Mononuclear cell (primary cell): Measurements from ENCODE around the gene ANXA2. TPM values are rescaled to one million over a fixed set of nuclear protein-coding genes. Genes with fewer than 3 reads are reported as not detected.

Experiments used
- H3K27me3 ChIP-seq: 2 replicates; pipeline ENCODE4 v1.6.0; 2011; ENCODE audit warnings: low read length, control low read depth; ENCODE audit not compliant: insufficient read depth
- H3K4me1 ChIP-seq: 2 replicates; pipeline ENCODE4 v1.5.1; 2011; ENCODE audit warnings: mild to moderate bottlenecking, low read length, control low read depth; ENCODE audit not compliant: insufficient read depth
- H3K4me3 ChIP-seq: 2 replicates; pipeline ENCODE4 v1.5.1; 2011; ENCODE audit warnings: mild to moderate bottlenecking, low read length, moderate library complexity
- H3K9me3 ChIP-seq: 2 replicates; pipeline ENCODE4 v1.5.1; 2011; ENCODE audit warnings: low read depth, mild to moderate bottlenecking, control low read depth, low read length
- total RNA-seq: library from RNA; depleted of rRNA; stranded (reverse); fragments of >200 nt; gene quantifications from one replicate; pipeline ENCODE4 v1.2.3, GENCODE V29; 2012

ANXA2 gene
- total RNA-seq = 317 TPM

GRCh38 chr15:60397772-60398445, at the start of gene ANXA2:
TSS of gene ANXA2 (minus strand) at chr15:60397986. CDS start at chr15:60386075, 11,911 bp downstream.
- Histone ChIP-seq H3K27me3 (peaks cover 3% of the 10 kb centered on the region), H3K4me1 (peaks cover 57% of the 10 kb centered on the region), H3K4me3 (peak within 1 kb of the TSS; percentile 72), H3K9me3 (no peaks in the 10 kb centered on the region)

DNA sequence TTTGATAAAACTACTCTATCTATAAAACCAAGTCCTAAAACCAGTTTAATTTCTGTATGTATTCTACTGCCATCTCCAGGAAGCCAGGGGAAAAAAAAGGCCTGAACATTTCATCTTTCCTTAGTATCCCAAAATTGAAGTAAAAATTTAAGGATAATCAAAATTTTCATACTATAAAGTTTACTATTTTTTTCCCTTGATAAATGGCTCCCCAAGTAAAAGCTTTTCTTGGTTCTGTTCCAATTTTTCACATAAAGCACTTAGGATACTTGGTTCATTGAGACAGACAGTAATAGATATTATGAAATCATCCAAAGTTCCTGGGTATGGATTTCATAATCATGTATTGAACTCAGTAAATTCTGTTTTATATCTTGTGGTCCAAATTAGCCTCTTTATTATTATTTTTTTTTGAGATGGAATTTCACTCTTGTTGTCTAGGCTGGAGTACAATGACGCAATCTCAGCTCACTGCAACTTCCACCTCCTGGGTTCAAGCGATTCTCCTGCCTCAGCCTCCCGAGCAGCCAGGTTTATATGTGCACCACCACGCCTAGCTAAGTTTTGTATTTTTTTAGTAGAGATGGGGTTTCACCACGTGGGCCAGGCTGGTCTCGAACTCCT, 46.6 kb upstream of the ANXA2 start:
- no peak overlapping the region for H3K4me3 ChIP-seq
- H3K4me1 ChIP-seq = no peaks in the 10 kb centered on the region
- no peaks in the 10 kb centered on the region for H3K27me3 ChIP-seq
- no peaks in the 10 kb centered on the region for H3K9me3 ChIP-seq

DNA sequence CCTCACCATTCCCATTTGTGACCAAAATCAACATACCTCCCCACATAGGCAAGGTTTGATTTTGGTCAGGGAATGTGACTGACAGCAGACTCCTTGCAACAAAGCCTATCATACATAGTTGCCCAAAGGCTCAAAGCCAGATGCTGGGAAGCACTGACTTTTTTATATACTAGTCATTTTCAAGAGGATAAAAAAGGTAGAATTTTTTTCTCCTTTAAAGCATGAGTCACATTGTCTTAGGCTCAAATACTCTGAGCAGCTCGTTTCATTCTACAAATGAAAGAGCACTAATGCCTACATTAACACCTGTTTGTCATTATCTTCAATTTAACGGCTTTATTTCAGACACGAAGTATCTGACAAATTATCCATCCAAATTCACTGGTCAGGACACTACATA, 45.0 kb upstream of the ANXA2 start:
- H3K4me1 ChIP-seq = no peaks in the 10 kb centered on the region
- no peak overlapping the region for H3K4me3 ChIP-seq
- no peaks in the 10 kb centered on the region for H3K27me3 ChIP-seq
- H3K9me3 ChIP-seq = no peaks in the 10 kb centered on the region

DNA sequence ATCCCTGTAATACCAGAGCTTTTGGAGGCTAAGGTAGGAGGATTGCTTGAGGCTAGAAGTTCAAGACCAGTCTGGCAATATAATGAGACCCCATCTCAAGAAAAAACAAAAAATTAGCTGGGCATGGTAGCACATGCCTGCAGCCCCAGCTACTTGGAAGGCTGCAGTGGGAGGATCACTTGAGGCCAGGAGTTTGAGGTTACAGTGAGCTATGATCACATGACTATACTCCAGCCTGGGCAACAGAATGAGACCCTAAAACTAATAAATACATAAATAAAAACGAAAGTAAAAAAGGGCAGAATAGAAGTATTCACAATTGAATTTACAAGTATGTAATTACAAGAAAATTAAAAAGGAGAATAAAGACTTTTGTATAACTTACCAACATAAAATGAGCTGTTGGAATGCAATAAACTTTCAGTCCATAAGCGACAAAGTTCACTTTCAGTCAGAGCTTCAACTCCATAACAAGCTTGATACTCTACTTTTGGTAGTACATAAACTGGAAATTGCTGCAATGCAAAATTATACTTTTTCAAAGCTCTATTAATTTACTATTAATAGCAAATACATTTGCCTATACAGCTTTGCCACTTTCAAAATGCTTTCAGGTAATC, 44.4 kb upstream of the ANXA2 start:
- H3K9me3 ChIP-seq = no peaks in the 10 kb centered on the region
- no peaks in the 10 kb centered on the region for H3K27me3 ChIP-seq
- no peaks in the 10 kb centered on the region for H3K4me1 ChIP-seq
- H3K4me3 ChIP-seq = no peak overlapping the region

GRCh38 chr15:60441331-60441730, 43.5 kb upstream of the ANXA2 start:
- Histone ChIP-seq H3K27me3 (no peaks in the 10 kb centered on the region), H3K4me3 (no peak overlapping the region), H3K4me1 (no peaks in the 10 kb centered on the region), H3K9me3 (no peaks in the 10 kb centered on the region)

- Histone ChIP-seq H3K4me1 (no peaks in the 10 kb centered on the region), H3K9me3 (no peaks in the 10 kb centered on the region), H3K4me3 (no peak overlapping the region), H3K27me3 (no peaks in the 10 kb centered on the region)
Observed at GRCh38 chr15:60438646-60439045, 40.9 kb upstream of the ANXA2 start.

DNA sequence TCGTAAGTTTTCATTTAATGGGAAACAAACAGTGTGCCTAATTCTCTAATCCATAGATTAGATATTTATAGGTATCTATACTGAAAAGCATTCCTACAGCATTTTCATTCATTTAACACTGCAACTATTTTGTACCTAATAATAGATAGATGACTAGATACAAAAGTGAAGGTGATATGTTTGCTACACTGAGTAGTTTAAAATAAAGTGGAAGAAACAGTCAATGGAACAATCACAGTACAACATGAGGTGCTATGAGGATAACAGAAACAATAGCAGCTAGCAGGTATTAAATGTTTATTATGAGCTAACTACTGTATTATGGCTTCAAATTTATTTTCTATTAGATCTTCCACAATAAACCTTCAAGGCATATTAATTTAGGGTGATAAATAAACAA, 31.1 kb upstream of the ANXA2 start:
- Histone ChIP-seq H3K9me3 (no peaks in the 10 kb centered on the region), H3K27me3 (no peaks in the 10 kb centered on the region), H3K4me1 (peaks cover 8% of the 10 kb centered on the region), H3K4me3 (no peak overlapping the region)

- Histone ChIP-seq H3K4me1 (peaks cover 8% of the 10 kb centered on the region), H3K4me3 (no peak overlapping the region), H3K9me3 (no peaks in the 10 kb centered on the region), H3K27me3 (no peaks in the 10 kb centered on the region)
Observed at GRCh38 chr15:60426870-60427508, 29.2 kb upstream of the ANXA2 start.

- Histone ChIP-seq H3K9me3 (no peaks in the 10 kb centered on the region), H3K4me1 (peaks cover 8% of the 10 kb centered on the region), H3K27me3 (no peaks in the 10 kb centered on the region), H3K4me3 (no peak overlapping the region)
Observed at GRCh38 chr15:60425461-60425860, 27.7 kb upstream of the ANXA2 start.

- Histone ChIP-seq H3K9me3 (no peaks in the 10 kb centered on the region), H3K4me1 (peaks cover 8% of the 10 kb centered on the region), H3K27me3 (no peaks in the 10 kb centered on the region), H3K4me3 (no peak overlapping the region)
Observed at GRCh38 chr15:60424006-60424405, 26.2 kb upstream of the ANXA2 start.

- Histone ChIP-seq H3K4me3 (no peak overlapping the region), H3K4me1 (peaks cover 8% of the 10 kb centered on the region), H3K27me3 (no peaks in the 10 kb centered on the region), H3K9me3 (no peaks in the 10 kb centered on the region)
Observed at GRCh38 chr15:60423537-60423936, 25.8 kb upstream of the ANXA2 start.

GRCh38 chr15:60421544-60421943, 23.8 kb upstream of the ANXA2 start:
- Histone ChIP-seq H3K27me3 (no peaks in the 10 kb centered on the region), H3K4me1 (peaks cover 8% of the 10 kb centered on the region), H3K4me3 (no peak overlapping the region), H3K9me3 (no peaks in the 10 kb centered on the region)

DNA sequence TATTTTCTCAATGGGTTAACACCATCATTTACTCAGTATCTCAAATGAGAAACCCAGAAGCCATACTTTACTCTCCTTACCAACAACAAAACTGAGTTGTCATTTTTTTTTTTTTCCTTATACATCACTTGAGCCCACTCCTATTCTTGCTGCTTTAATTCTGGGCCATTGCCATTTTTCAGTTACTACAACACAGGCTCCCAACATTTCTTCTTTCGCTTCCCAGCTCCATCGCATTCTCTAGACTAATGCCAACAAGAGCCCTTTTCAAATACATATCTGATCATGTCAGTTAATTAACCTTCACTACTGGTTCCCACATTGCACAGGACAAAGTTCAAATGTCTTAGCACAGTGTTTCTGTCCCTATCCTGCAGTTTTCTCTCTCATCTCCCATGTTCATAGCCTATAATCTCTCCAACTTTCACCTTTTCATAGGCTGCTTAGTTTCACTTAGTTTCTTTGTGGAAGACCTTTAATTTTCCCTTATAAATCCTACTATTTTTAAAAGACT, 22.5 kb upstream of the ANXA2 start:
- no peaks in the 10 kb centered on the region for H3K27me3 ChIP-seq
- H3K9me3 ChIP-seq = no peaks in the 10 kb centered on the region
- peaks cover 8% of the 10 kb centered on the region for H3K4me1 ChIP-seq
- no peak overlapping the region for H3K4me3 ChIP-seq

DNA sequence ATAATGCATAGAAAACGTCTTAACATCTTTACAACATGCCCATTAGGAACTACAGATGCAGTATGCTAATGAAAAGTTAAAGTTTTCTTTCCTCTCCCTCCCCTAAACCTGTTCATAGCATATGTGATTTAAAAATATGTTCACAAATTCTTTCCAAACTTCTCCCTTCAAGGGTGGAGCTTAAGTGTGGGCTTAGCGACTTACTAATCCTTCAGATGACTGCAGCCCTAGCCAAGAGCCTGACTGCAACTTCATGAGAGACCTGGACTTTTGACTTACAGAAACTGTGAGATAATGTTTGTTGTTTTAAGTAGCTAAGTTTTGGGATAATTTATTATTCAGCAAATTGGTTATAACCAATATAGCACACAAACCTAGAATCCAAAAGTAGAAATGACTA, 22.0 kb upstream of the ANXA2 start:
- Histone ChIP-seq H3K4me3 (no peak overlapping the region), H3K9me3 (no peaks in the 10 kb centered on the region), H3K4me1 (peaks cover 7% of the 10 kb centered on the region), H3K27me3 (no peaks in the 10 kb centered on the region)

DNA sequence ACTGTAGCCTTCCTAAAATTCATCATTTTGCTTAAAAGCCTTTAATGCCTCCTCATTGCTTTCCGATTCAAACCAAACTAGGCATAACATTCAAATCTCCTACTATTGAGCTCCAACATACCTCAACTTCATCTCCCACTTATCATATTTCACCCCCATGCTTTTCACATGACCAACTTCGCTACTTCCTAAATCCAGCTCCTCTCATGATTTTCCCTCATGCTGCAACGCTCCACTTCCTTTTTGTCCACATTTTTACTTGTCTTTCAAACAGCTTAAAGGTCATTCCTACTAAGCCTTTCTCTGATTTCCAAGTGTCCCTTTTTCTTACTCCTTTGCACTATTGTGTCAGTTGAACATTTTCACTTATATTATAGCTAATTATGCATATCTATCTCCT, 20.3 kb upstream of the ANXA2 start:
- H3K9me3 ChIP-seq = no peaks in the 10 kb centered on the region
- no peaks in the 10 kb centered on the region for H3K4me1 ChIP-seq
- no peaks in the 10 kb centered on the region for H3K27me3 ChIP-seq
- H3K4me3 ChIP-seq = no peak overlapping the region
